T-helper 1 cell (primary cell): Measurements from ENCODE around the gene ITGB4.

Experiments
- DNase-seq, 5 donors: peaks; one replicate each; pipeline ENCODE4 v3.0.0-alpha.2; 2012 to 2020

ITGB4 gene

GRCh38 chr17:75771334-75772281 lies 50.3 kb downstream of the ITGB4 start:
- DNase-seq: no peak

- no peak for DNase-seq
Measured at GRCh38 chr17:75773121-75773807, 52.0 kb downstream of the ITGB4 start.

DNA sequence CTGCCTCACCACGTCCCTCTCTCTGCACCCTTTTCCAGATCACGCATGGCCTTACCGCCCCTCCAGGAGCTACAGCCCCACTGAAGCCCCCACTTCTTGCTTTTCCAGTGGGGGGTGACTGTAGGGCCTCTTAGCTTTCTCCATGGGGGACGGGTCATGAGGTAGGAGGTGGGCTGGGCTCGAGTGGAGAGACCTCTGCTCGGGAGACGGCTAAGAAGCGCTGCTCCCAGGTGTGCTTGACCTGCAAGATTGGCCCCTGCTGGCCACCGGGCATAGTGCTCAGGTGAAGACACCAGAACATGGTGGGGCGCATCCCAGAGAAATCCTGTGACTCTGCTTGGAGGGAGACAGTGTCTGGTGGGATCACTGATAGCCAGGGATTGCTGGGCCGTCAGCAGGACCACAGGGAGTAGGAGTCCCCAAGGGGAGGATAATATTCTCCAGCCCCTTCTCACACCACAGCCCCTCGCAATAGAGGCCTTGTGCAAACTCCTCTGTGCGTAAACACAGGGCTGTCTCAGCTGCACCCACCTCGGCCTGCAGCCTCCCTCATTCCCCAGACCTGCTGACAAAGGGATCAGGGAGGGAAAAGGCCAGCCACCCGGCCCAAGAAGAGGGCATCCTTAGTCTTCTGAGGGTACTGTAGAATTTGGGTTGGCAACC lies 52.7 kb downstream of the ITGB4 start:
- no peak for DNase-seq

- DNase-seq: peak in 2 of 5 donors; percentile 14 to 17
Measured at GRCh38 chr17:75774471-75774990, 53.3 kb downstream of the ITGB4 start.

- no peak for DNase-seq
Measured at GRCh38 chr17:75774991-75775668, 53.9 kb downstream of the ITGB4 start.

GRCh38 chr17:75776386-75777295 lies 55.4 kb downstream of the ITGB4 start:
- peak in 3 of 5 donors; percentile 26 to 43 (median 40) for DNase-seq

DNA sequence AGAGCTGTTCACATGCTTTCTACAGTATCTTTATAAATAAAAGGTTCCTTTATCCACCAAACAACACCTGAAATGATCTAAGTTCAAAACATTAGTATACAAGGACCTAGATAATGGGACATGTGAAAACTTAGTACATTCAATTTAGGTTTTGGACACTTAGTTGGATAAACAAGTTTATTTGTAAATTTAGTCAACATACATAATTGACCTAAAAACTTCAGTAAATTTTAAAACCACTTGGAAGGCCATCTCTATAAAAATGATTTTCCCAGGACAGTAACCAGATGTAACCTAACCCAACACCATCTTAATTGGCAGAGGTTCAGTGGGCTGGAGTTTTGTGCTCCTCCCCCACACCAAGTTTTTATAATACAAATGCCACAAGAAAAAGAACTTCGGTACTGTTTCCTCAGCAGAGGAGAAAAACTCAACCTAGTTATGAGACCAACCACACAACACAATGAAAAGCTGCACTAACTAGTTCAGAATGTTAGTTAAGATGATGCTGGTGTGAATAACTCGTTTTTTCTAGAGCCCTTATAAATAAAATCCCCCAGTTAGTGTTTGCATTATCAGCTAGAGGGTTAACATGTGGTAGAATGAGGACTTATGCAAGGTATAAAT lies 56.1 kb downstream of the ITGB4 start:
- DNase-seq: no peak

DNA sequence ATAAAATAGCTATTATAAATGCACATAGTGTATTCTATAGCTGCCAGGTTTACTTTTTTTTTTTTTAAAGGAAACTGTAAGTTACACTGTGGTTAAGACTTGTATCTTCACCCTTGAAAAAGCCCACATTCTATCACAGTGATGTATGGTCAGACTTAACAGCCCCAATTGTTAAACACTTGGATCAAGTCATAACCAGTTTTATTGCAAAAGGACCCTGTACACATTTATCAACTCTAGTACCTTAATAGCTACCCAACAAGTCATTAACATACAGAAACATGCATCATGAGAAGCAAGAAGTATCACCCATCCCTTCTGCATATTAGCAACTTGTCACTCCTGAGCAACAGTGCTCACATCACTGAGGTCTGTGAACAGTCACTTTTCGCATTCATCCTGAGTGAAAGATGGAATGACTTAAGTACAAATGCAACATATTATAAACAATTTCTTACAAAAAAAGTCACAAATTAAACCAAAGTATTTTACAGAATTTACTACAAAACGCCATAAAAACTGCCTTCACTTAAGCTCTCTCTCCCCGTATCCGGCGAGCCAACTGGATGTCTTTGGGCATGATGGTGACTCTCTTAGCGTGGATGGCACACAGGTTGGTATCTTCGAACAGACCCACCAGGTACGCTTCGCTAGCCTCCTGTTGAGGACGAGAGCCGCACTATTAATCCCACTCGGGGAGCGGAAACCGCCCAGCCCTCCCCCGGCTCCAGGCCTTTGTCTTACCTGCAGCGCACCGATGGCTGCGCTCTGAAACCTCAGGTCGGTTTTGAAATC lies 57.0 kb downstream of the ITGB4 start:
- peak in 1 of 5 donors; percentile 15 for DNase-seq

DNA sequence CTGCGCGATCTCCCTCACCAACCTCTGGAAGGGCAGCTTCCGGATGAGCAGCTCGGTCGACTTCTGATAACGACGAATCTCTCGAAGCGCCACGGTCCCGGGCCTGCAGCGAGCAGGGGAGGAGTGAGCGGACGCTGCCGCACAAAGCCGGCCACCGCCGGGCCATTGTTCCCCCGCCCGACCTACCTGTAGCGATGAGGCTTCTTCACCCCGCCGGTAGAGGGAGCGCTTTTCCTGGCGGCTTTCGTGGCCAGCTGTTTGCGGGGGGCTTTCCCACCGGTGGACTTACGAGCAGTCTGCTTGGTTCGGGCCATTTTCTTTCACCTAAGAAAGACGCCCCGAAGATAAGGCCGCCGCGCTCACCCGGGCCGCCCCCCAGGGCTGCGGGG lies 57.6 kb downstream of the ITGB4 start:
- DNase-seq: peak in 3 of 5 donors; percentile 63 to 79 (median 69)

GRCh38 chr17:75779250-75779986 lies 58.2 kb downstream of the ITGB4 start:
- peak; percentile 85 to 100 (median 90) for DNase-seq

- DNase-seq: no peak
Measured at GRCh38 chr17:75779987-75780889, 59.0 kb downstream of the ITGB4 start.

DNA sequence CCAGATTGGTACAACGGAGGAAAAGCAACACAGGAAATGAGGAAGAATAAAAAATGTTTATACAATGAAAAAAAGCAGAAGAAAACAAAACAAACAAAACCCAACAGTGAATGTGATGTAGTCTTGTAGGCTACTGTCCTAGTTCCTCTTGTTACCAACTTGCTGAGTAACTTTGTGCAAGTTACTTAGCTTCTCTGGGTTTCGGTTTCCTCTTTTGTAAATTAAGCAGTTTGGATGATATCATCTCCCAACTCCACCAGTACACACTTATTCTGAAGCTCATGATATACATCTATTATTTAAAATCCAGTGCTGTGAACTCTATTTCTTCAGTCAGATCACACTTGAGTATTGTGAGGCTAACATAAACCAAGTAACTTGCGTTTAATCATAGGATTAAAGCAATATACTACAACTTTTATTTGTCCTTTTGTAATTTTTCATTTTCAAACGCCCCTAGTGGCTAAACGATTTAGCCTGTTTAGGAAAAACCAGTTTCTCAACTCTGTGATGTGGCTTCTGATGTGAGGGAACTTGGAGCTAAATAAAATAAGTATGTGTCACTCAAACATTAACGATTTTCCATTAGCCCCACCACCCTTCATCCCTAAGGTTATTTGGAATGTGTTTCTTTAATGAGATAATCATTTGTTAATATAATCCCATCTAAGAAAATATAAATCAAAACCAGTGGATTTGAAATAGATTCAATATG lies 62.0 kb downstream of the ITGB4 start:
- DNase-seq: peak in 2 of 5 donors; percentile 17 to 88

DNA sequence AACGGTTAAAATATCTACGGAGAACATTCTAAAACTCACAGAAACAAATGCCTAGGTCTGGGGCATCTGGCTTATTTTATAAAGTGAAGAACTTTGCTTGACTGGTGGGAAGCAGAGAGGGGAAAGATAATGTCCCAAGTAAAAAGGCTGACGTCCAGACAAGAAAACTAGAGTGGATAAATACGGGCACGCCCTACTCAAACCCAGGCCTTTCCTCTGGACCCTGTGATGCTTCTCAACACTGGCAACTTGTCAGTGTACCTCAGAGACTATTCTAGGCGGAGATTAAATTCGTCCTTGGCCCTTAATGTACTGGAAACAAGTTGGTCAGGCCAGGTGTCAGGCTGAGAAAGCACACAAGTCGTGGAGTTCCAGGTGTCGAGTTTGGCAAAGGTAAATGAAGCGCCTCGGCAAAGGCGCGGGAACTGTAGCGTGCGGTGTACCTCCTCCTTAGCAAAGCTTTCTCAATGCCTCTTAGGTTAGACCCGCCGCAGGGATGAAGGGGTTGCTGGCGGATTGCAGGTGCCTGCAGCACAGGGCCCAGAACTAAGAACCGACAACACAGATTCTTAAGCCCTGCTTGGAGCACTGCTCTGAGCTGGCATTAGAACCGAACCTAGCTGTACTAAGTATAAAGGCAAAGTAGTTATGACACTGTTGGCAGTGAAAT lies 62.7 kb downstream of the ITGB4 start:
- no peak for DNase-seq

DNA sequence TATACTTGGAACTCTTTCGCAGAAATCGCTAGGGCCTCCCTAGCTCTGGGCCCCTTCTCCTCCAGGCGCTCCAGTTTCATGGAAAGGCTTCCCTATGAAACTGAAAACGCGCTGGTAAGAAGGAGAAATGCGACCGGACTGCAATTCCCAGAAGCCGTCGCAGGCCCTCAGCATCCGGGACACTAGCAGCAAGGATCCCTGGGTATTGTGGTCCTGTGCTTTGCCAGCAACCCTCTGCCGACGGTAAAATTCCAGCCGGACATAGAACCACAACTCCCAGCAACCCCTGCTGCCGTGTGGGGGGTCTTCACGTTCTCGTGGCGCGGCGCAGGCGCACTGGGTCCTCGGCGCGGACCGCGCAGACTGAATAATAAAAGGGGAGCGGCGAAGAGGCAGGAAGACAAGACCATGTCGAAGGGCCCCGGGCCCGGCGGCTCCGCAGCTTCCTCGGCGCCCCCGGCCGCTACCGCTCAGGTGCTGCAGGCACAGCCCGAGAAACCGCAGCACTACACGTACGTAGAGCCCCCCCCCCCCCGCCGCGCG lies 63.3 kb downstream of the ITGB4 start, which contains the start of gene UNK:
UNK (plus strand) TSS at position 334 of the 543 bp plus-strand sequence; CDS start at position 409, 75 bp downstream.
- DNase-seq: peak; percentile 90 to 99 (median 94)

DNA sequence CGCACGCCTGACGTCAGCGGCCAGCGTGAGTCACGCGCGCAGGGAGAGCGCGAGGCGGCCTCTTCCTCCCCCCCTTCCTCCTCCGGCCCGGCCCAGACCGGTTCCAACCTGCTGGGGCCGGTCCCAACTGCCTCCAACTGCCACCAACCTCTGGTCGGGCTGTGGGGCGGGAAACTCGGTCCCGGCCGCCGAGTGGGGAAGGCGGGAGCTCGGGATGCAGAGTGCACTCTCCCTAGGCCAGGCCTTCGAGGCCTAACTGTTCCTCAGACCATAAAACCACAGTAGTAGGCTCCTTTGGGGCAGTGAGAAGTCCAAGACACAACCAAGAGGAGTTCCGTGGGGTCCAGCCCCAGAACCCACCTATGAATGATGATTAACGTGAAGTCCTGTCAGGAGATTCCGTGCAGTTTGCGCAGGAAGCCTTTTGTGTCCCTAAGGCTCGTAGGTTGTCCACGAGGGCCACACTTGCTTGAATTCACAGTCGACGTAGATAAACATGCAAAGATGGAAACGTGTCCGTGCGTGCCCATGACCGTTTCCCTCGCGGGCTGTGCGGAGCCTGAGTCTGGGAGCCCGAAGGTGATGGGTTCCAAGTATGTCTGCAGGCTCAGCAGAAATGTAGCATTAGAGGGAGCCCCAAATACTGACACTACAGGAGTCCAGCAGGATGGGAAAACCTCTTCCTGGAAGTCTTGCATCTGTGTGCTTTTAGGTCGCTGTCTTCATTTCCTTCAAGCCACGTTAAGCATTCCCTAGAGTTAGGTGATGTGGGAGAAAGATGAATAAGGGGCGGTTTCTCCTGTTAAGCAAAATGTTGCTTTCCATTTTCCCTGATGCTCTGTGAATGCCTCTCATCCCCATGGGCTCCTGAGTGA lies 64.0 kb downstream of the ITGB4 start:
- DNase-seq: peak in 2 of 5 donors; percentile 84 to 98
